ENCODE results near the gene KBTBD2.
"Not testable (repeated sequence)": the region's sequence is repeated elsewhere in the genome, so short reads cannot be mapped to it uniquely, and the experiment has no call there.

KBTBD2 gene

GRCh38 chr7:32848655-32849054, 42.9 kb downstream of the KBTBD2 start:
- not testable (repeated sequence) for DNase-seq

GRCh38 chr7:32846630-32847225, 44.8 kb downstream of the KBTBD2 start:
- peak; percentile 86 for DNase-seq

- DNase-seq = peak; percentile 69
Observed at GRCh38 chr7:32844748-32845147, 46.8 kb downstream of the KBTBD2 start.

- DNase-seq = not testable (repeated sequence)
Observed at GRCh38 chr7:32843763-32844162, 47.8 kb downstream of the KBTBD2 start.

- not testable (repeated sequence) for DNase-seq
Observed at GRCh38 chr7:32839846-32840245, 51.7 kb downstream of the KBTBD2 start.

GRCh38 chr7:32828996-32829752, 62.4 kb downstream of the KBTBD2 start:
- DNase-seq = not testable (repeated sequence)

Measured in islet precursor cell (in vitro differentiated cells).